Left ventricle myocardium inferior (tissue), 1 donor: Measurements from ENCODE around the gene HPCAL1. TPM values are rescaled to one million over a fixed set of nuclear protein-coding genes. Genes with fewer than 3 reads are reported as not detected.
A peak's percentile ranks its signal among the peaks of the same experiment; 100 is the strongest.

Experiments
- DNase-seq: peaks from one replicate; pipeline ENCODE4 v3.0.0-alpha.2; 2020
- H3K27ac ChIP-seq: fragments of 200-600 bp; replicated peaks from 2 replicates; pipeline ENCODE4 v1.8.0; 2021
- H3K27me3 ChIP-seq: fragments of 200-600 bp; 2 replicates; pipeline ENCODE4 v1.8.0; 2021; ENCODE audit warnings: low read depth
- H3K36me3 ChIP-seq: fragments of 200-600 bp; 2 replicates; pipeline ENCODE4 v1.8.0; 2021
- H3K4me1 ChIP-seq: fragments of 200-600 bp; 2 replicates; pipeline ENCODE4 v1.8.0; 2021
- H3K4me3 ChIP-seq: fragments of 200-600 bp; 2 replicates; pipeline ENCODE4 v1.8.0; 2021; ENCODE audit warnings: mild to moderate bottlenecking, moderate library complexity
- H3K9me3 ChIP-seq: fragments of 200-600 bp; replicated peaks from 2 replicates; pipeline ENCODE4 v1.8.0; 2021
- intact Hi-C: fragments of 100-400 bp; cut with micrococcal nuclease; formaldehyde crosslinking; loops from one replicate; pipeline ENCODE4 v1.11.0; 2022
- long read RNA-seq: library from polyadenylated mRNA; unstranded; transcript quantifications from one replicate; pipeline ENCODE4 v2.0.0, GENCODE V29; 2021
- total RNA-seq: library from RNA; stranded (reverse); fragmentation: NEBNext Ultra II Directional; extraction: Animal tissue kit (Norgen Biotek cat#: 25700); gene quantifications from one replicate; pipeline ENCODE4 v1.2.1, GENCODE V29; 2021
- TF ChIP-seq, protein P1 (sequence below): fragments of 200-600 bp; IDR thresholded peaks from 2 replicates; pipeline ENCODE4 v1.8.0; 2021; ENCODE audit warnings: antibody characterized with exemption, mild to moderate bottlenecking, borderline replicate concordance
- donor health status: DM: no; HTN: yes; CAD: no; lungs with severe emphysema.

The HPCAL1 gene
- total RNA-seq: 29.4 TPM
- long read RNA-seq, transcript HPCAL1-201 (5 exons, 1,751 nt): major isoform, 101 of 125 reads
- long read RNA-seq, partial matches to known transcripts: 2 of 125 reads
- long read RNA-seq, other reads (novel, unspliced or antisense): 22 of 125 reads

DNA sequence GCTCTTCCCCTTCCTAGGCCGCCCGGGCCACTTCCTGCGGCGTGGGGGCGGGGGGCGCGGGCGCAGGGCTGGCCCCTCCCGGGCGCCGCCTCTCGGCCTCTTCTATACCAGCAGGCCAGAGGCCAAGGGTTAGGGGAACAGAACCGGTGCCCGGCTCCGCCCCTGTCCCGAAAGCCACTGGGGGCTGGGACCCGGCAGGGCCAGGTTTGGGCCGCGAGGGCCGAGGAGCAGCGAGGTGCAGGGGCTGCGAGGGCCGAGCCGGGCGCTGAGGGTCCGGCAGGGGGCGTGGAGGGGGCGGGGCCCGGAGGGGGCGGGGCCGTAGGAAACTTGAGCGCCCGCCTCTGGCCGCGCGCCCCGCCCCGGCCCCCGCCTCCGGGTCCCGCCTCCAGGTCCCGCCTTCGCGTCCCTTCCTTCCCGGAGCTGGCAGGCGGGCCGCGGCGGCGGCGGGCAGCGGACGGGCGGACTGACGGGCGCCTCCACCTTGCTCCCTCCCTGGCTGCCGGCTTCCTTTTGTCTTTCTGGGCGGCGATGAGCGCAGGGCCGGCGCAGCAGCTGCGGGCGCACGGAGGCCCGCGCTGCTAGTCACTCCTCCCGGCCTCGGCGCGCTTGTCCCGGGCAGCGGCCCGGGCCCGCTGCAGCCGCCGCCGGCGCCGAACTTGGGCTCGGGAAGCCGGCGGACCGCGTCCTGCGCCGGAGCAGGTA is at the start of gene HPCAL1:
HPCAL1 (plus strand) TSS at position 426 of the 702 bp plus-strand sequence. CDS start 116,854 bp downstream, outside the sequence.
- TF ChIP-seq, protein P1, sequence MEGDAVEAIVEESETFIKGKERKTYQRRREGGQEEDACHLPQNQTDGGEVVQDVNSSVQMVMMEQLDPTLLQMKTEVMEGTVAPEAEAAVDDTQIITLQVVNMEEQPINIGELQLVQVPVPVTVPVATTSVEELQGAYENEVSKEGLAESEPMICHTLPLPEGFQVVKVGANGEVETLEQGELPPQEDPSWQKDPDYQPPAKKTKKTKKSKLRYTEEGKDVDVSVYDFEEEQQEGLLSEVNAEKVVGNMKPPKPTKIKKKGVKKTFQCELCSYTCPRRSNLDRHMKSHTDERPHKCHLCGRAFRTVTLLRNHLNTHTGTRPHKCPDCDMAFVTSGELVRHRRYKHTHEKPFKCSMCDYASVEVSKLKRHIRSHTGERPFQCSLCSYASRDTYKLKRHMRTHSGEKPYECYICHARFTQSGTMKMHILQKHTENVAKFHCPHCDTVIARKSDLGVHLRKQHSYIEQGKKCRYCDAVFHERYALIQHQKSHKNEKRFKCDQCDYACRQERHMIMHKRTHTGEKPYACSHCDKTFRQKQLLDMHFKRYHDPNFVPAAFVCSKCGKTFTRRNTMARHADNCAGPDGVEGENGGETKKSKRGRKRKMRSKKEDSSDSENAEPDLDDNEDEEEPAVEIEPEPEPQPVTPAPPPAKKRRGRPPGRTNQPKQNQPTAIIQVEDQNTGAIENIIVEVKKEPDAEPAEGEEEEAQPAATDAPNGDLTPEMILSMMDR: peak; percentile 75
- intact Hi-C loops: no loop called here
- Histone ChIP-seq H3K36me3 (no peaks in the 10 kb centered on the region), H3K27ac (peak within 1 kb of the TSS; percentile 92), H3K4me1 (peaks cover 64% of the 10 kb centered on the region), H3K4me3 (peak within 1 kb of the TSS; percentile 92), H3K27me3 (no peaks in the 10 kb centered on the region), H3K9me3 (peaks cover 6% of the 10 kb centered on the region)
- peak; percentile 90 for DNase-seq

DNA sequence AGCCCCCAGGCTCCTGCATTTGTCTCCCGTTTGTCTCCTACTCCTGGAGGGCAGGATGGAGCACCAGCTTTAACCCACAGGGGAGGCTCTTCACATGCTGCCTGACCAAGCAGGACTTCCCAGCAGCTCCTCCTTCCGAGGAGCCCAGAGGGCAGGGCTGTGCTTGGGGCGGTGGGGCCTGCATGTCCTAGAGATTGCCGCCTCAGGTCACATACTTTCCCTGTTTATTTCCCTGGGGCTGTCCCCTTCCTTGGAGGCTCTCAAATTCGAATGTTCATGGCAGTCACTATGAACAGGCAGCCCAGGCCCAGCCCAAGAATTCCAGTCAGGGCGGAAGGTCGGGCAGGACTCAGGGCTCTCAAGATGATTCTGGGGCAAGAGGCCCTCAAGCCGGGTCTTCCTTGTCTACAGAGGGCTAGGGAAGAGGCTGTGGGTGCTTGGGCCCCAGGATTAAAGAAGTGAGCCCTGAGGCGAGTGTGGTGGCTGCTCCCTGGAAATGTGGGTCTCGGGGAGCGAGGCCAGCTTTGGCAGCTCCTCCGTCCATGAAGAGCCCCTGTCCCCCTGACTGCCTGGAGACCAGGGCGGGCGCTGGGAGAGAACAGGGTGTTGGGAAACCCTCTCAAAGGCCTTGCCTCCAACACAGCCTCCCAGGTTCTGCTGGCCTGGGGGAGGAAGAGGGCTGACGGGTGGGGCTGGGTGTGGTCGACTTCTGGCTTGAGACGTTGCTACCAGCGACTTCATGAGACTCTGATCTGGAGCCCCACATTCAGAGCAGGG is 48.9 kb upstream of the HPCAL1 start:
- Histone ChIP-seq H3K4me1 (no peaks in the 10 kb centered on the region), H3K9me3 (peaks cover 23% of the 10 kb centered on the region), H3K36me3 (no peaks in the 10 kb centered on the region), H3K4me3 (no peak overlapping the region), H3K27ac (no peak overlapping the region), H3K27me3 (no peaks in the 10 kb centered on the region)
- intact Hi-C loops: no loop called here
- TF ChIP-seq, protein P1: no peak
- DNase-seq: peak; percentile 14

DNA sequence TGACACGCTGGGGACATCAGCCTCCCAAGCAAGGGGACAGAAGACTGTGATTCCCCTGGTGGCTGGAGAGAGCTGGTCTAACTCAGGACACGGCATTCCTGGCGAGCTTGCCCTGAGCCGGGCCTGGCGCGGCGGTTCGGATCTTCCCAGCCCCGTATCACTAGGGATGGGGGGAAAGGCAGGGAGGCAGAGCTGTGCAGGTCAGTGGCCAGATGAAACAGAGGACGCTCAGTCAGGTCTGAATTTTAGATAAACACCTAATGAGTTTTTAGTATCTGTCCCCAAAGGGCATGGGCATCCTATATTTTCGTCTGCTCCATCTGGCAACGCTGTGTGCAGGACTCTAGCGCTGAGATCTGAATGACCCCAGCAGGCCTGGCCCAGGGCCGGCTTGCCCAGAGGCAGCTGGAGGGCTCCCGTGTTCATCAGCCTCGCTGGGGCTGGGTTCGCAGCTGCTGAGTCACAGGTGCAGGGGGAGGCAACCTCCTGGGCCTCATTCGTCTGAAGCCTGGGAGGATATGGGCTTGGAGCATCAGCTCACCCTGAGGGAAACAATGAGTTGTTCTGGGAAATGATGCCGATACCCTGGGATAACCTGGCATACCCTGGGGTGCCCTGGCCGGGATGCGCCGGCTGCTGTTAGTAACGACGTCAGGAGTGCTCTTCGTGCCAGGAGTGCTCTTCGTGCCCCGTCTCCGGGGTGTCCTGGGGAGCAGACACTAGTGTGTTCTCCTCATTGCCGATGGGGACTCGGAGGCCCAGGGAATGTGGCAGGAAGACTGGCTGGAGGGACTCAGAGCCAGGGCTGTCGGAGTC is 48.1 kb upstream of the HPCAL1 start:
- H3K4me3 ChIP-seq: no peak overlapping the region
- H3K36me3 ChIP-seq: no peaks in the 10 kb centered on the region
- no peaks in the 10 kb centered on the region for H3K4me1 ChIP-seq
- TF ChIP-seq, protein P1: no peak
- peak; percentile 10 for DNase-seq
- intact Hi-C loops: no loop called here
- H3K9me3 ChIP-seq: peaks cover 15% of the 10 kb centered on the region
- no peak overlapping the region for H3K27ac ChIP-seq
- H3K27me3 ChIP-seq: no peaks in the 10 kb centered on the region

DNA sequence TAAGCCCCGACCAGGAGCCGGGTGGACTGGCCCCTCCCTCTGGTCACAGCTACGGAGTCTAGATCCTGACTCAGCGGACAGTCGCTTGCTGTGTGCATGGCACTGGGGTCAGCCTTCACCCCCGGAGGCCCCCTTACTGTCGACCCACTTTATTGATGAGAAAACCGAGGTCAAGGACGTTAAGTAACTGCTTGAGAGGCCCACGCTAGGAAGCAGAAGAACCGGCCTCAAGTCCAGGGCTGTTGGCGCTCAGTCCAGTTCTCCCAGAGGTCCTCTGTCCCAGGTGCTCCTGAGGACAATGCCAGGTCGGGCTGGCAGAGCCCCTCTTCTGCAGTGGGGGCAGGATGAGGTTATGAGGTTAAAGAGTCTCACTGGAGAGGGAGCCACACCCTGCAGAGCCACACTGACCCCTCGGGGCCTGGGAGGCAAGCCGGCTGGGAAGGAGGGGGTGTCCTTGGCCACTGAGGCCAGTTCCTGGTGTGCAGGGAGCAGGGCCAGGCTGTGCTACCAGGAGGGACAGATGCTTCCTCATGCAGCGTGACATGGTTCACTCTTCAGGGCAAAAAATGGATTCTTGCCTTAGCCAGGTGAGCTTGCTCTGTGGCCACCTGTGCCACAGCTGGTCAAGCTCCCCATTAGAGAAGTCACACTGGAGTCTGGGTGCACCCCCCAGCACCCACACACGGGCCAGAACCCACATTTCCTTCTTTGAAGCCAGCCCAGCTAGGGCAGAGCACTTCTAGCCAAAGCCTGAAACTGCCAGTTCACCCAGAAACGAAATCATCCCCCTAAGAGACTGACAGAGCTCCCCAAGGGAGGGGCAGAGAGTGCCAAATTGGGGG is 47.3 kb upstream of the HPCAL1 start:
- no peaks in the 10 kb centered on the region for H3K4me1 ChIP-seq
- peaks cover 6% of the 10 kb centered on the region for H3K9me3 ChIP-seq
- TF ChIP-seq, protein P1: no peak
- no peaks in the 10 kb centered on the region for H3K27me3 ChIP-seq
- H3K36me3 ChIP-seq: no peaks in the 10 kb centered on the region
- DNase-seq: peak; percentile 10
- H3K4me3 ChIP-seq: no peak overlapping the region
- H3K27ac ChIP-seq: no peak overlapping the region
- intact Hi-C loops: no loop called here
